GM12872 (cell line): Measurements from ENCODE around the gene PPP2R2D.

ENCODE experiments used
- CTCF ChIP-seq: IDR thresholded peaks from 3 replicates; pipeline ENCODE4 v1.5.1; 2011; ENCODE audit warnings: low read depth, mild to moderate bottlenecking, low read length, moderate library complexity; ENCODE audit not compliant: insufficient read depth

PPP2R2D gene

GRCh38 chr10:131870411-131870810 is 30.4 kb upstream of the PPP2R2D start:
- no peak for TF ChIP-seq CTCF

- no peak for TF ChIP-seq CTCF
Measured at GRCh38 chr10:131870831-131871672, 29.8 kb upstream of the PPP2R2D start.

- TF ChIP-seq CTCF = no peak
Measured at GRCh38 chr10:131871673-131872005, 29.2 kb upstream of the PPP2R2D start.

DNA sequence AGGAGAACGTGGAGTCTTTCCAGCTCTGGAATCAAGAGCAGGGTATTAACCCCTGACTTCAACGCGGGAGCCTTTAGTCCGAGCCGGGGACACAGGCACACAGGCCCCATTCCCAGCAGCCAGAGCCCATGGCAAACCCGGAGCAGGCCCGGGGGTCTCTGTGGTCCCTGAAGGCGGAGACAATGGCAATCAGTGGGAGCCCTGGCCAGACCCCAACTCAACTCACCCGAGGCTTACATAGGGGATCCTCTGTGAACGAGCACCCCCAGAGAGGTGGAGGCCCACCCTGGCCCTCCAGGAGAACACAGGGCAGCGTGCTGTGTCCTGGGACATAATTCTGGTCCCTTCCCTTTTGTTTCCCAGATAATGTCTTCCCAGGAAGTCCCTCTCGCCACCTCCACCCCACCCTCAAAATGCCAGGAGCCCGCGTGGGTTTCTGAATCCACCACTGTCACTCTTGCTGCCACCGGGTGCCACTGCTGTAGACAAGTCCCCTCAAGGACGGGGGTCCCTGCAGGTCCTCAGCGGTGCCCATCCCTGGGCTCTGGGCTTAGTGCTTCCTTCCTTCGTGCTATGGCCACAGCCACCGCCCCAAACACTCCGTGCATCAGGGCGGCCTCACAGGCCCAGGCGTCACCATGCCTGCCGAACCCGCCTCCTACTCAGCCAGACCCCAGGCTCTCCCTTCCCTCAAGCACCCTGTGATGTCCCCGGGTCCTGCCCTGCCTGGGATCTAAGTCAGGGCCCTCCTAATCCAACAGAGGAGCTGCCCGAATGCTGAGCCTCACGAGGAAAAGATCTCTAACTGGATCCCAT is 28.6 kb upstream of the PPP2R2D start:
- no peak for TF ChIP-seq CTCF

GRCh38 chr10:131872827-131873375 is 27.9 kb upstream of the PPP2R2D start:
- no peak for TF ChIP-seq CTCF

DNA sequence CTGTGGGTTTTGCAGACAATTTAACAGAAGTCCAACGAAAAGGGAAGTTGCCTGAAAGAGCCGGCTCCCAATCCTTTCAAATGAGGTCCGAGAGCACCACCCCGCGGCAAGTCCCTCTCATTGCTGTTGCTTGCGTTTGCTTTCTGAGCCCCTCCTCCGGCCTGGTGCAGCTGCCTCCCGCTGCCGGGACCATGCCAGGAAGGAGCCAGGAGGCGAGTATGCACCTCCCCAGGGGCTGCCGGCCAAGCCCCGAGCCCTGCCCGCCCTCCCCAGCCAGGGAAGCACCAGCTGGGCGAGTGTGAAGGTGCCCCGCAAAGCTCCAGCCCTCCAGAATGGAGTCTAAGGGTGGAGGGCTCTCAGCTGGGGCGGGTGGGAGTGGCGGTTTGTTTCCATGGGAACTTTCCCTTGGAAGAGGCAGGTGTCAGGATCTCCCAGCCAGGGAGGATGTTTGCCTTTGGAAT is 25.8 kb upstream of the PPP2R2D start:
- peak; percentile 80 for TF ChIP-seq CTCF

DNA sequence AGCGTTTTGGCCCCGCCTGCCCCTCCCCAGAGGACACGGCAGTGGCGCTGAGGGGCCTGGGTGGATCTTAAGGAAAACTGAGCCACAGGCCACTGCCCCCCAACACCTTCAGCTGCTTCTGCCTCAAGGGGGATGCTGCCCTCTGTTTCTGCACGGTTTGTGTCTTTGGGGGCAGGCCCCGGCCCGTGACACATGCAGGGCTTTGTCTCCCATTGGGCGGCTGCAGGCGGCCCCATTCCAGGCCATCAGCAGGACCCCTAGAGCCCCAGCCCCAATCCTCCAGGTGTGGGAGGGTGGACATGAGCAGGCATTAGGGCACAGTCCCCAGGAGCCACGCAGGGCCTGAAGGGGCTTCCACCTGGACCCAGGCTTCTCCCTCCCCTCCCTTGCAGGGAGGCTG is 25.3 kb upstream of the PPP2R2D start:
- TF ChIP-seq CTCF = no peak
